ENCODE measurements around the gene ESR1.
"Not testable (repeated sequence)": the region's sequence is repeated elsewhere in the genome, so short reads cannot be mapped to it uniquely, and the experiment has no call there.

ESR1 gene

DNA sequence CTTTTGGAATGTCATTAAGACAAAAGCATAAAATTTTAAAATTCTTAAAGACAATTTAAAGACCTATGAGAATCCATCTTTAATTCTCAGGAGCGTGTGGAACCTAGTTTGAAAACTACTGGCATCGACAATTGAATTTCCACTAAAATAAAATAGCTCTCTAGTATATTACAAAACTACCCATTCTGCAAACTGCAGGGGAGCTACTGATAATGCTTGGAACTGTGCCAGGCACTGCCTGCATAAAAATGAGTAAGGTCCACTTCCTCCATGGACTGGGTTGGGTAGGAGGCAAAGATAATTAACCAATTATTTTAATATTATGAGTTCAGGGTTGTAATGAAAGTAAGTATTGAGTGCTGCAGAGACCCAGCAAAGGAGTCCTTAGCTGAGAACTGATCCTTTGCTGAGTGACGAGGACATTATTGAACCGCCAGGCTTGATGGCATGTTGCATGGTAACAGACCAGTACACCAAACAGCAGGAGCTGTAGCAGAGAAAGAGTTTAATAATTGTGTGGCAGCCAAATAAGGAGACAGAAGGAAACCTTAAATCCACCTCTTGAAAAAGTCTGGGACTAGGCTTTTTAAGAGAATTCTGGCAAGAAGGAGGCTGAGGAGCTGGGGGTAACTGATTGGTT lies 261.3 kb downstream of the ESR1 start:
- DNase-seq, result no peak
- in situ Hi-C loops (cut with HindIII; ENCODE audit: low pct_ligation_motif_present, low pct_unique_long_range_greater_than_20kb, low sequenced_read_pairs), result no loop called here

GRCh38 chr6:152070556-152070955 lies 263.1 kb downstream of the ESR1 start:
- in situ Hi-C loops (cut with HindIII; ENCODE audit: low pct_ligation_motif_present, low pct_unique_long_range_greater_than_20kb, low sequenced_read_pairs), result no loop called here
- no peak for DNase-seq

DNA sequence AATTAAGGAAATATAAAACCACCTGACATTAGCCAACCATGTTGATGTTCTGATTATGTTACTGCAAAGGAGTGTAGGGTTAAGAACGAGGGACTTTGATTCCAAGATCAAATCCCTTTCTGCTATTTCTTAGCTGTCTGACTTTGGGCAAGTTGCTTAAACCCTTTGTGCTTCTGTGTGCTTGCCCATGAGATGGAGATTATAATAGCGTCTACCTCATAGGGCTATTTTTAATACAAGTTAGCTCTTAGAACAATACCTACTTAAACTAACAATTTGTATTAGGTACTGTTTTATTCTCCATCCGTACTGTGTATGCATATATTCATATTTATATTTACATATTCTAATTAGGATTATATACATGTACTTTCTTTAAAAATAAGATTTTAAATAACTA lies 263.8 kb downstream of the ESR1 start:
- in situ Hi-C loops (cut with HindIII; ENCODE audit: low pct_ligation_motif_present, low pct_unique_long_range_greater_than_20kb, low sequenced_read_pairs), result no loop called here
- no peak for DNase-seq

DNA sequence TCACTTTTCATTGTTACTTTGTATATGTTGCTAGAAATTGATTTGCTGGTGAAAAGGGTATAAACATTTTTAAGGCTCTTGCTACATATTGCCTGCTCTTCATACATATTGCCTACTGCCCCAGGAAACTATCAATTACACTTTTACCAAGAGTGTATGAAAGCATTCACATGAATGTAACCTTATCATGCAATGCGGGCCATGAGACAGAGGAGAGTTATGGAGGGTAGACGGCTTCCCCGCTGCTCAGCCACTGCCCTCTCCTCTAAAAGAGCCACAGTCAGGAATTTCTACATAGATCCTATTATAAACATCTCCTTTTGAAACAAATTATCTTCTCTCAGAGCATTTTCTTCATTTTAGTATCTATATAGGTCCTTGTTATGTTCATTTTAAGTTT lies 264.4 kb downstream of the ESR1 start:
- no peak for DNase-seq
- in situ Hi-C loops (cut with HindIII; ENCODE audit: low pct_ligation_motif_present, low pct_unique_long_range_greater_than_20kb, low sequenced_read_pairs), result no loop called here

DNA sequence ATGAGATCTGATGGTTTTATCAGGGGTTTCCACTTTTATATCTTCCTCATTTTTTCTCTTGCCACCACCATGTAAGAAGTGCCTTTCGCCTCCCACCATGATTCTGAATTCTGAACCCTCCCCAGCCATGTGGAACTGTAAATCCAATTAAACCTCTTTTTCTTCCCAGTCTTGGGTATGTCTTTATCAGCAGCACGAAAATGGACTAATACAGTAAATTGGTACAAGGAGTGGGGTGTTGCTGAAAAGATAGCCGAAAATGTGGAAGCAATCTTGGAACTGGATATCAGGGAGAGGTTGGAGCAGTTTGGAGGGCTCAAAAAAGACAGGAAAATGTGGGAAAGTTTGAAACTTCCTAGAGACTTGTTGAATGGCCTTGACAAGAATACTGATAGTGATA lies 268.8 kb downstream of the ESR1 start:
- DNase-seq; in situ Hi-C loops (cut with HindIII; ENCODE audit: low pct_ligation_motif_present, low pct_unique_long_range_greater_than_20kb, low sequenced_read_pairs): not testable (repeated sequence)

DNA sequence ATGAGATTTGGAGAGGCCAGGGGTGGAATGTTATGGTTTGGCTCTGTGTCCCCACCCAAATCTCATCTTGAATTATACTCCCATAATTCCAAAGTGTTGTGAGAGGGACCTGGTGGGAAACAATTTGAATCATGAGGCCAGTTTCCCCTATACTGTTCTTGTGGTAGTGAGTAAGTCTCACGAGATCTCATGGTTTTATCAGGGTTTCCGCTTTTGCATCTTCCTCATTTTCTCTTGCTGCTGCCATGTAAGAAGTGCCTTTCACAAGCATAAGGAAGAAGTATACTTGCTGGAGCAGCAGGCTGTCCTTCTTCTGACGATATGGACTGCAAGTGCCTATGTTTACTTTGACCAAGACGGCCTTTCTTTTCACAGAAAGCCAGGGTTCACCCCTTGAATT lies 270.5 kb downstream of the ESR1 start:
- in situ Hi-C loops (cut with HindIII; ENCODE audit: low pct_ligation_motif_present, low pct_unique_long_range_greater_than_20kb, low sequenced_read_pairs), result no loop called here
- no peak for DNase-seq

- in situ Hi-C loops (cut with HindIII; ENCODE audit: low pct_ligation_motif_present, low pct_unique_long_range_greater_than_20kb, low sequenced_read_pairs), result no loop called here
Observed at GRCh38 chr6:152078804-152079203, 271.3 kb downstream of the ESR1 start.

DNA sequence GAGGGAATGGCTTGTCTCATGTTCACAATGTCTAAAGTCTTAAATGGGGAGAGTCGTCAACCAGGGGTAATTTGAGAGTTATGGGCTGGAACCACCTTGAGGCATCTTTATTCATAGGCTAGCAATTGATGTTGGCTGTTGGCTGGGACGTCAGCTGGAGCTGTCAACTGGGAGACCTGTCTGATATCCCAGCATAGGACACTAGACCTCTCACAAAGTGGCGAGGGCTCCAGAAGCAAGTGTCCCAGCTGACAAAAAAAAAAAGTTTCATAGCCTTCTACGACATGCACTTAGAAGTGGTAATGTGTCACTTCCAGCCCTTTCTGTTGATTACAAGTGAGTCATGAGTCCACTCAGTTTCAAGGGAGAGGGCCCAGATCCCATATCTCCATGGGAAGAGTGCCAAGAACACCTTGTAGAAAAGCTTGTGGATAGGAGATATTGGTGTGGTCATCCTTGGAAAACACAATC lies 278.0 kb downstream of the ESR1 start:
- in situ Hi-C loops (cut with HindIII; ENCODE audit: low pct_ligation_motif_present, low pct_unique_long_range_greater_than_20kb, low sequenced_read_pairs), result no loop called here
- no peak for DNase-seq

More at GRCh38 chr6:152078804-152079203, 271.3 kb downstream of the ESR1 start:
- no peak for DNase-seq

- in situ Hi-C loops (cut with HindIII; ENCODE audit: low pct_ligation_motif_present, low pct_unique_long_range_greater_than_20kb, low sequenced_read_pairs), result no loop called here
- DNase-seq, result no peak
Observed at GRCh38 chr6:152086223-152086873, 278.9 kb downstream of the ESR1 start.

GRCh38 chr6:152087096-152087495 lies 279.6 kb downstream of the ESR1 start:
- in situ Hi-C loops (cut with HindIII; ENCODE audit: low pct_ligation_motif_present, low pct_unique_long_range_greater_than_20kb, low sequenced_read_pairs), result no loop called here
- DNase-seq, result no peak

GRCh38 chr6:152087701-152088100 lies 280.2 kb downstream of the ESR1 start:
- in situ Hi-C loops (cut with HindIII; ENCODE audit: low pct_ligation_motif_present, low pct_unique_long_range_greater_than_20kb, low sequenced_read_pairs), result no loop called here
- no peak for DNase-seq

DNA sequence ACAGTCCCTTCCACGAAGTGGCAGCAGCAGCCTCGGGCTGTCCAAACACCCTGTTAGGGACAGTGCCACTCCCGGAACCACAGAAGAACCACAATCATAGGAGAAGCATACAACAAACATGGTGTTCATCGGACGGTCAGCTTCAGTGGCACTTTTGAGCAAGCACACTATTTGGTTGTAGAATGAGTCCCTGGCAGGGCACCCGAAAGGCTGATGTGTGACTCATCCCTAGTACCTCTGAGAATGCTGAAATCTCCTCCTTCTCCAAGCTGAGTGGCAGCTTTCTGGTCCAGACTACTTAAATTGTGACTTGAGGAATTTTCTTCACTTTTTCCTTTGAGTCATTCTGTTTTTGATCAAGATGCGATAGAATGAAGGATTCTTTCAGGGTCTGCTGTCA lies 282.5 kb downstream of the ESR1 start:
- DNase-seq, result no peak
- in situ Hi-C loops (cut with HindIII; ENCODE audit: low pct_ligation_motif_present, low pct_unique_long_range_greater_than_20kb, low sequenced_read_pairs), result no loop called here

DNA sequence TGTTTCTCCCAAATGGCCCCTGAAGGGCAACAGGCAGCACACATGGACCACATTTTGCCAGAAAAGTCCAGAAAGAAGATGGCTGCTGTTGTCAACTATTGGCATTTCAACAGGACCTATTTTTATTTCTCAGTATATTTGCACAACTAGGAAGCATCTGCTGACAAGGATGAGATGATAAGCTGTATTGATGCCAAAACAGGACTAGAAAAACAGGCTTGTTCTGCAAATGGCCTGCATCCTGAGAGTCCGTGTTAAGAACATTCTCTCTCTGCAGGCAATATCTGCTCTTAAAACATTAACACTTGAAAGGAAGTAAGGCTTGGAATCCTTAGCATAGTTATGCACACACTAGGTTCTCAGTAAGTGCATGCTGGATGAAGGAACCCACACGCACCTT lies 283.7 kb downstream of the ESR1 start:
- DNase-seq, result no peak
- in situ Hi-C loops (cut with HindIII; ENCODE audit: low pct_ligation_motif_present, low pct_unique_long_range_greater_than_20kb, low sequenced_read_pairs), result no loop called here

DNA sequence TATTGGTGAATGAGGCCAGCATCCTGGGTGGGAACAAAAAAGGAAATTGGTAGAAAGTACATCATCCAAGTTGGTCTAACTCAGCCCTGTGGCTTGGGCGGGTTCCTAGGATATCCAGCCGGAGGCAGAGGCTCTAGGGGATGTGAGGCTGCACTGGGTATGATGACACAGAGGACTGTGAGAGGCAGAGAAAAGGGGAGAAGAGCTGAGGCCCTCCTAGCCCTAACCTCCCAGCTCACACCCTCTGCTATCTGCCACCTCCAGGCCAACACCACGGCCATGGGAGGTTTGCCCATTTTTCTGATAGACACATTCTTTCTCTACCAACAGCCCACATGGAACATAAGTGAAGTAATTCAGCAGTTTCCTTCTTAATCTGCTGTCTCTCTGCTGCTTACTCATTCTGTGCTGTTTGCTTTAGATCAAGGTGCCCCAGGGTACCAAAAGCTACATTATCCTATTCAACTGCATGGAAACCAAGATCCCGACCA lies 284.4 kb downstream of the ESR1 start:
- in situ Hi-C loops (cut with HindIII; ENCODE audit: low pct_ligation_motif_present, low pct_unique_long_range_greater_than_20kb, low sequenced_read_pairs), result no loop called here
- no peak for DNase-seq

DNA sequence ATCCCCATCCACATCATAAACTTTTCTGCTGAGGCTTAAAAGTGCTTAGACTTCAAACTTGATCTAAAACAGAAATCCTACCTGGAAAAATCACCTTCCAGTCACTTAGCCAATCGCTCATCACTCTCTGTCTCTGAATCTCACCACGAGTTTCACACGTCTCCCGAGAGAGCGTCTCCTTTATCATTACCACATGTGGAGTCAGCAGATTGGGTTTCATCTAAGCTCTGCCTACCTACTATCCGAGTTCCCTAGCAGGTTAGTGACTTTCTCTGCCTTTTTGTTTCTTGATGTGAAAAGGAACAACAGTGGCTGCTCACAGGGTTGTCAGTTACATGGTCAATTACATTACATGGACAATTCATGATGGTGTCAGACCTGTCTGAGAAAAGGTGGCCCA lies 286.2 kb downstream of the ESR1 start:
- in situ Hi-C loops (cut with HindIII; ENCODE audit: low pct_ligation_motif_present, low pct_unique_long_range_greater_than_20kb, low sequenced_read_pairs), result no loop called here
- DNase-seq, result no peak

- in situ Hi-C loops (cut with HindIII; ENCODE audit: low pct_ligation_motif_present, low pct_unique_long_range_greater_than_20kb, low sequenced_read_pairs), result no loop called here
- DNase-seq, result no peak
Observed at GRCh38 chr6:152094276-152094675, 286.8 kb downstream of the ESR1 start.

DNA sequence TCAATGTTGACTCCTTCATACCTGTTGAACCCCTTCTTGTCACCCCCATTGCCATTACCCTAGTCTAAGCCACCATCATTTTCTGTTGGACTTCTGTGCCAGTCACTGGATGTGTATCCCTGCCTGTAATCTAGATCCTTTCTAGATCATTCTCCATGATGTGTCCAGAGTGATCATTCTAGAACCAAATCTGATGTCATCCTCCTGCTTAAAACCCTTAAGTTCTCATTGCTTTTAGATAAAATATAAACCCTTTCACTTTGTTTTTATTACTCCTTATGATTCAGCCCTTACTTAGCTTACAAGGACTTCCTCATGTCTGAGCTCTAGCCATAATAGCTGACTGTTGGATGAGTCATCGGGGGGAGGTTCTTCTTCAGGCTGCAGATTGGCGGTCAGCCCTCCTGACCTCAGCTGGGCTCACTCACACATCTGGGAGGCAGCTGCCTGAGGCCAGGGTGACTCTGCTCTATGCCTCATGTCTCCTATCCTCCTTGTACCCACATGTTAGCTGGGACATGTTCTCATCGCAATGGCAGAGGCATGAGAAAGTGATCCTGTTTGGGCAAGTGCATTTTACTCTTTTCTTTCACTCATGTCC lies 287.6 kb downstream of the ESR1 start:
- peak; percentile 84 for DNase-seq
- in situ Hi-C loops (cut with HindIII; ENCODE audit: low pct_ligation_motif_present, low pct_unique_long_range_greater_than_20kb, low sequenced_read_pairs), result no loop called here

GRCh38 chr6:152096863-152097496 lies 289.5 kb downstream of the ESR1 start:
- DNase-seq, result no peak
- in situ Hi-C loops (cut with HindIII; ENCODE audit: low pct_ligation_motif_present, low pct_unique_long_range_greater_than_20kb, low sequenced_read_pairs), result no loop called here

- in situ Hi-C loops (cut with HindIII; ENCODE audit: low pct_ligation_motif_present, low pct_unique_long_range_greater_than_20kb, low sequenced_read_pairs), result no loop called here
Observed at GRCh38 chr6:152098683-152099082, 291.2 kb downstream of the ESR1 start.

More at GRCh38 chr6:152098683-152099082, 291.2 kb downstream of the ESR1 start:
- DNase-seq, result no peak
